ENCODE data around the gene FBXL2.
"Not testable (repeated sequence)": the region's sequence is repeated elsewhere in the genome, so short reads cannot be mapped to it uniquely, and the experiment has no call there.

FBXL2 gene

GRCh38 chr3:33314993-33315392 is 37.8 kb downstream of the FBXL2 start:
- DNase-seq (ENCODE audit: insufficient read length, low spot score) (no peak), FAIRE-seq (no peak)

DNA sequence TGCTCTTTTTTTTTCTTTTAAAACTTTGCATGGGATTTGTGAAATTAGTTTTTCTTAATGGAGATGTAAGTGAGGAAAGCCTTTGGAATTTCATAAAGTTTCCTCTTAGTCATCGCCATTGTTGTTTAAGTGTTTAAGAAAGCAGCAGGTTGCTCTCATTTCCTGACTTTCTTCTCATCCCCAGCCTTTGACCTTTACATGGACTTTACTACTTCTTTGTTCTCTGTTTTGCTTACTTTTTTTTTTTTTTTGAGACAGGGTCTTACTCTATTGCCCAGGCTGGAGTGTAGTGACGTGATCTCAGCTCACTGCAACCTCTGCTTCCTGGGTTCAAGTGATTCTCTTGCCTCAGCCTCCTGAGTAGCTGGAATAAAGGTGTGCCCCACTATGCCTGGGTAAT is 38.6 kb downstream of the FBXL2 start:
- FAIRE-seq, result no peak
- DNase-seq (ENCODE audit: insufficient read length, low spot score), result no peak

DNA sequence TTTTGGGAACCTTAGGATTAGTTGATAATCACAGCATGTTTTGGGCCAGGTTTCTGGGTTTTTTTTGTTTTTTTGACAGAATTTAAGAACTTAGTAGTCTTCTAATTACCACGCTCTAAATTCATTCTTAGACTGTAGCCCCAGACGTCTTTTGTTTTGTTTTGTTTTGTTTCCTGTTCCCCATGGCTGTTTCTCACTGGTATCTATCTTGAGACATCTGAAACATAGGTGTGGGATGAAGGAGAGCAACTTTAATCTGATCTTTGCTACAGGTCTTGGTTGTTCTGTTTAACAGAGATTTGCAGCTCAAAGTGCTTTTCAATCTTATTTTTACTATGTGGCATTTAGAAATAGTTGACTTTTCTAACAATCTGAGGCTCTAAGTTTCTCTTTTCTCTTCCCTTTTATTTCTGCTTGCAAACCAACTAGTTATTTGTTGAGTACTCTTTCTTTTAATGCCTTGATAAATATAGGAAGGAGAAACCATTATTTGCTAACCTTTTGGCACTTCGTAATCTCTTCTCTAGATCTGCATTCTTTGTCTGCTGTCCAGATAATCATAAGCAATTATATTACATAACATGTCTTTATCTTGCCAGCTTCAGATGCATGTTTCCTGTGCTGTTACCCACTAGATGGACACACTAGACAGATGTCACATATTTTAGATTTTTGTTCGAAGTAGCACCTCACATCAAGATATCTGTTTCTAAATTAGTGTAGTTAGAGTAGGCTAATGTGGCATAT is 40.9 kb downstream of the FBXL2 start:
- DNase-seq (ENCODE audit: insufficient read length, low spot score) (no peak), FAIRE-seq (no peak)

DNA sequence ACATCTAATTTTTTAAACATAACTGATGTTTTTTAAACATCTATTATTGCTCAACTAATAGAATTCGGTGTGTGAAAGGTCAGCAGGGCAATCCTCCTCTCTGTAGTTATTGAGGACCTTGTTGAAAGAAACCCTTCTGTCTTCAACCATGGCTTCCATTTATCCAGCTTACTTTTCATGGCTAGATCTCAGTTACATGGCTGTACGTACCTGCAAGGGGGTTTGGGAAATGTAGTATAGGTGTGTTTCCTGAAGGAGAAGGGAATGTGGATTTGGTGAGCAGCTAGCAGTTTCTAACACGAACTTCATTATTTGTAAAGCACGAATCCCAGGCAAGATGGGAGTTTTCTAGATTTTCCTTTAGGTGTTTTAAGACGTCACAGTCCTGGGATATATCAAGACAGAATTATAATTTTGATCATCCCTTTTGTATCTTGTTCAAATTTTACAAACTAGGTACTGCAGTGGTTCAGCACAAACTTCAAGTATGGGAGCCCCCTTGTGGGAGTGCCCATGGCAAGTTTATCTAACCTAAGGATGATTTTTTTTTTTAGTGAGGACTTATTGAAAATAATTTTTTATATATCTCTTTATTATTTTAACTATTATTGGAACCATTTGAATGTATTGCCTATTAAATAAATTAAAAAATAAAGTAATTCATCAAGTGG is 41.6 kb downstream of the FBXL2 start:
- no peak for FAIRE-seq
- no peak for DNase-seq (ENCODE audit: insufficient read length, low spot score)

DNA sequence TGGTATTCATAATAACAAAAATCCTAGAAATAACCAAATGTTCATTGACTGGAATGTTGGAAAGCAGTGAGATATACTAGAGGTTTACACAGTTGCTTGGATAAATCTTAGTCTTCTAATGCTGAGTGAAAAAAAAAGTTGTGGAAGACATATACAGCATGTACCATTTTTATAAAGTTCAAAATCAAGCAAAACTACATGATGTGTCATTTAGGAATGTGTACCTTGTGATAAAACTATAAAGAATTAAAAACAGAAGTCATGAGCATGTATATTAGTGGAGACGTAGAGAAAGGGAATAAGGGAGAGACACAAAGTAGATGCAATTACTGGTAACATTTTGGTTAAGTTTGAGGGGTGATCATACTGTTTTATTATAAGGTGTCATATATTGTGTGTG is 45.2 kb downstream of the FBXL2 start:
- FAIRE-seq (no peak), DNase-seq (ENCODE audit: insufficient read length, low spot score) (no peak)

GRCh38 chr3:33331414-33331813 is 54.2 kb downstream of the FBXL2 start:
- no peak for FAIRE-seq
- DNase-seq (ENCODE audit: insufficient read length, low spot score), result no peak

DNA sequence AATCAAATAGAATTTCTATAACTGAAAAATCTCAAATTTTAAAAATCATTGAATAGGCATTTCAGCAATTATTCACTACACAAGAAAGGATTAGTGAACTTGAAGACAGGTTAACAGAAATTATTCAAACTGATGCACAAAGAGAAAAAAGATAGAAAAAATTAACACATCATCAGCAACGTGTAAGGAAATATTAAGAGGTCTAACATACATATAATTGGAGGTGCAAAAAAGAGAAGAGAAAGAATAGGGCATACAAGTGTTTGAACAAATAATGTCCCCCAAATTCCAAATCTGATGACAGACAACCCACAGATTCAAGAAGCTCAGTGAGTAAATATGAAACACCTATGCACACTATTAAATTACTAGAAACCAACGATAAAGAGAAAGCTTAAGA is 57.1 kb downstream of the FBXL2 start:
- FAIRE-seq, result no peak
- no peak for DNase-seq (ENCODE audit: insufficient read length, low spot score)

DNA sequence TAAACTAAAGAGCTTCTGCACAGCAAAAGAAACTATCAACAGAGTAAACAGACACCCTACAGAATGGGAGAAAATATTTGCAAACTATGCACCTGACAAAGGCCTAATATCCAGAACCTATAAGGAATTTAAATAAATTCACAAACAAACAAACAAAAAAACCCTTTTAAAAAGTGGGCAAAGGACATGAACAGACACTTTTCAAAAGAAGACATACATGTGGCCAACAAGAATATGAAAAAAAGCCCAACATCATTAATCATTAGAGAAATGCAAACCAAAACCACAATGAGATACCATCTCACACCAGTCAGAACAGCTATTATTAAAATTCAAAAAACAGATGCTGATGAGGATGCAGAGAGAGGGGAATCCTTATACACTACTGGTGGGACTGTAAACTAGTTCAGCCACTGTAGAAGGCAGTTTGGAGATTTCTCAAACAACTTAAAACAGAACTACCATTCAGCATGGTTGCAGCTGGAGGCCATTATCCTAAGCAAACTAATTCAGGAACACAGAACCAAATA is 61.8 kb downstream of the FBXL2 start:
- FAIRE-seq; DNase-seq (ENCODE audit: insufficient read length, low spot score): not testable (repeated sequence)

DNA sequence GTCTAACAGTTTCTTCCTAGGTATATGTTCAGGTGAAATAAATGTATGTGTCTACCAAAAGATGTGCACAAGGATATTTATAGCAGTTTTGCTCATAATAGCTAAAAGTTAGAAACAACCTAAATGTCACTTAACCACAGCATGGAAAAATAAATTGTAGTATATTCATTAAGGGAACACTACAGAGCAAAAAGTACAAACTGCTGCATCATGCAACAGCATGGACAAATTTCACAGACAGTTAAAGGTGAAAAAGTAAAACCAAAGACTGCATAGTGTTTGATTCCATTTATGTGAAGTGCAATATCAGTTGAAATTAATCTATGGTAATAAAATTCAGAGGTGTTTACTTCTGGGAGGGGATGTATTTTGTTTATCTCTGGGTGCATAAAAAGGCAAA is 62.5 kb downstream of the FBXL2 start:
- FAIRE-seq (no peak), DNase-seq (ENCODE audit: insufficient read length, low spot score) (no peak)

DNA sequence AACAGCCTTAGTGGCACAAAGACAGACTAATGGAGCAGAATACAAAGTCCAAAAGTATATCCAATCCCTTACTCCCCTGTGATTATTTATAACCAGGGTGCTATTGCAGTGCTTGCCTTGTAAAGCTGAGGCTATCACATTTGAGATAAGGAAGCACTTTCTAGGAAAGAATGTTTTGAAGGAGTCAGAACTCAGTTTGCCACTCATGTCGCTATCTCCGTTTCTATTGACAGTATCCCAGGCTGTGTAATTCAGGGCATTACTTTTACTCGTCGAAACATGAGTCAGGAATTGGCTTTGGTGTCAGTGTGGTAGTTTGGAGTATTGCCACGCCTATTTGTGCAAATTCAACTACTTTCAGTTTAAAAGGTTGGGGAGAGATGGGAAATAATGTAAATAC is 78.4 kb downstream of the FBXL2 start:
- FAIRE-seq (no peak), DNase-seq (ENCODE audit: insufficient read length, low spot score) (no peak)

DNA sequence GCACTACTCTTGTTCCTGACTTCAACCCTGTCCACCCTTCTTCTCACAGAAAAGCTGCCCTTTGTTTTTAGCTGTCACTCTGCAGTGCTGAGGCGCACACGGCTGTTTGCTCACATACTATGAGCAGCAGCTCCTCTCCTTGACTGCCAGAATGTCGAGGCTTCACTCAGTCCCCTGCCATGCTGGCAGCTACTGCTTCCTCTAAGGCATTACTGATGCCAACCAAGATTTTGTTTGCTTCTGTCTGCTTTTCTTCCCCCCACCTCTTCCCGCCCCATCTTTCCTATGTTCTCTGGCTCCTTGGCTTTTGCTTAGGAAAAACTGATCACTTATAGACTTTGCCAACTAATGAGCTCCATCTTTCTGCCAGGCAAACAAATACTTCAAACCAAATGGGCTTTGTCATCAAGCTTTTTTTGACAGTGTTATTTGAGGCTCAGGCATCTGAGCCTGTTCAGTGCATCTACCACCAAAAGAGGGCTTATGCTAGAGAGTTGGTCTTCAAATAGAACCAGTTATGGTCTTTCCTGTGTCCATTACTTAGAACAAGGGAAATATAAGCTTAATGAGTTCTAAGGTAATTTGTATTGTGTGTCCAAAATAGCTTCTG is 81.0 kb downstream of the FBXL2 start:
- FAIRE-seq, result no peak
- no peak for DNase-seq (ENCODE audit: insufficient read length, low spot score)

- FAIRE-seq (no peak), DNase-seq (ENCODE audit: insufficient read length, low spot score) (no peak)
Measured at GRCh38 chr3:33360136-33360825, 83.0 kb downstream of the FBXL2 start.

DNA sequence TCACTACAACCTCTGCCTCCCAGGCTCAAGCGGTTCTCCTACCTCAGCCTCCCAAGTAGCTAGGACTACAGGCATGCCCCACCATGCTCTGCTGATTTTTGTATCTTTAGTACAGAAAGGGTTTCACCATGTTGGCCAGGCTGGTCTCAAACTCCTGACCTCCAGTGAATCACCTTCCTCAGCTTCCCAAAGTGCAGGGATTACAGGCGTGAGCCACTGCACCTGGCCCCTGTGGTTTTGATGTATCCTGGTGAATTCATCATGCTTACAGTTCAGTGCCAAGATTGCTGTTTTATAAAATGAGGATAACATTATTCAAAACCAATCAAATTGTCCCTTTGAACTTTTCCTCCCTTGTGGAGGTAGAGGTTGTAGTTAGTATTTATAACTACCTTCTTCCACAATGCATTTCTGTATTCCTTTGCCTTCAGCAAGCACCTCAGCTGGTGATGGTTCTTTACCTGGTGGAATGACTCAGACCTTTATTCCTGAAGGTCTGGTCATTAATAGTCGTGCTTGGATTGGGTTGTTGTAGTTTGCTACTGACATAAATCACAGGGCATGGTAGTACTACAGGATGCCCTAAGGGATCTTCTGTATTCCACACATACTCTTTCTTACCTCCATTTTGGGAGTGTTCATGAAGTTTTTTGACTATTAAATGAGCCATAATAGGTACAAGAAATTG is 86.0 kb downstream of the FBXL2 start:
- FAIRE-seq, result no peak
- no peak for DNase-seq (ENCODE audit: insufficient read length, low spot score)

GRCh38 chr3:33364060-33364459 is 86.8 kb downstream of the FBXL2 start:
- FAIRE-seq (no peak), DNase-seq (ENCODE audit: insufficient read length, low spot score) (no peak)

- FAIRE-seq, result no peak
- no peak for DNase-seq (ENCODE audit: insufficient read length, low spot score)
Measured at GRCh38 chr3:33364531-33365128, 87.4 kb downstream of the FBXL2 start.

- DNase-seq (ENCODE audit: insufficient read length, low spot score) (peak; percentile 22), FAIRE-seq (peak; percentile 89)
Measured at GRCh38 chr3:33372218-33373081, 95.2 kb downstream of the FBXL2 start.

GRCh38 chr3:33373082-33373437 is 95.8 kb downstream of the FBXL2 start:
- DNase-seq (ENCODE audit: insufficient read length, low spot score) (no peak), FAIRE-seq (no peak)

DNA sequence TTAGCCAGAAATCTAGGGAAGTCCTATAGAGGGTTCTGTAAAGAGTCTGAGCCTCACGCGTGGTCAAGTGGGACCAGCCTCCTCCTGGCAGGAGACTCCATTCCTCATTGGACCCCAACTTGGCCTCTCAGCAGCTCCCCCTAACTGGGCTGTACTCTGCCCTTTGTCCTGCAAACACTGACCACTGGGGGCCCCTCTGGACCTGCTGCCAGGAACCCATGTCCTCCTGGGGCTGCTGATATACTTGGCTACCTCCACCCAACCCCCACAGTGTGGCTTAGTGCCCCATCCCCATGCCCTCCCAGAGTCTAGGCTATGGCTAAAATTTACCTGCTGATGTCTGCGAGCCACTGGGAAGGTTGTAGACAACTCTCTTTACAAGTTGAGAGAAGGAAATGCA is 100.2 kb downstream of the FBXL2 start:
- DNase-seq (ENCODE audit: insufficient read length, low spot score), result no peak

GRCh38 chr3:33377931-33378330 is 100.7 kb downstream of the FBXL2 start:
- FAIRE-seq, result no peak

More for the DNA sequence above, 100.2 kb downstream of the FBXL2 start:
- no peak for FAIRE-seq

More at GRCh38 chr3:33377931-33378330, 100.7 kb downstream of the FBXL2 start:
- no peak for DNase-seq (ENCODE audit: insufficient read length, low spot score)
